Measurements from ENCODE around the gene TMEM238L. TPM values are rescaled to one million over a fixed set of nuclear protein-coding genes. Genes with fewer than 3 reads are reported as not detected.
"Not testable (repeated sequence)": the region's sequence is repeated elsewhere in the genome, so short reads cannot be mapped to it uniquely, and the experiment has no call there.

Gene TMEM238L, protein sequence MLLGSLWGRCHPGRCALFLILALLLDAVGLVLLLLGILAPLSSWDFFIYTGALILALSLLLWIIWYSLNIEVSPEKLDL
- total RNA-seq (not detected), polyA plus RNA-seq (not detected)
- long read RNA-seq, donor 1, result 0 reads
- long read RNA-seq, donor 2, result 0 reads
- long read RNA-seq, donor 3, result 0 reads

DNA sequence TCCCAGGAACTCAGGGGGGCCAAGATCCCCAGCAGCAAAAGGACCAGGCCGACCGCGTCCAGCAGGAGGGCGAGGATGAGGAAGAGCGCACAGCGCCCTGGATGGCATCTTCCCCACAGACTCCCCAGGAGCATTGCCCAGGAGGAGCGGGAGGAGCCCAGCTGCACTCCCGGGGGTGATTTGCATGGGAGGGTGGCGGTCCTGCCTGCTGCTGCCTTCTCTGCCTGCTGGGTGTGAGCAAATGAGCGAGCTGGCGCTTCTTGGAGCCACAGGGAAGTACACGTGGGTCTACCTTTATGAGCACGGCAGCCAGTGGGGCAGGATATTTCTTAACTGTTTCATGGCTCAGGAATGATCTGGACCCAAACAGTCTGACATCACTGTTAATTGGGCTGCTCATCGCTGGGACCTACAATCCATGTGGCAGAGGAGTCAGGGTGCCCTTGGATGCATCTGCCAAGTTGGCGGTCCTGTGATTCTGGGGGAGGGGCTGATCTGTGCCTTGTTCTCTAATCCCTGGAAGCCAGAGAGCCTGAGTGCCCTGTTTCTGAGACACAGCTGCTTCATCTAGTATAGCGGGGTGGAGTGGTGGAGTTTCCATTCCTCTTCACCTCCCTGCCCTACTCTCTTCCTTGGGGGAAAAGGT is at the start of gene TMEM238L:
TMEM238L (minus strand) TSS at position 270 of the 646 bp plus-strand sequence; CDS start at position 134, 136 bp downstream.
- TF ChIP-seq, protein P1, sequence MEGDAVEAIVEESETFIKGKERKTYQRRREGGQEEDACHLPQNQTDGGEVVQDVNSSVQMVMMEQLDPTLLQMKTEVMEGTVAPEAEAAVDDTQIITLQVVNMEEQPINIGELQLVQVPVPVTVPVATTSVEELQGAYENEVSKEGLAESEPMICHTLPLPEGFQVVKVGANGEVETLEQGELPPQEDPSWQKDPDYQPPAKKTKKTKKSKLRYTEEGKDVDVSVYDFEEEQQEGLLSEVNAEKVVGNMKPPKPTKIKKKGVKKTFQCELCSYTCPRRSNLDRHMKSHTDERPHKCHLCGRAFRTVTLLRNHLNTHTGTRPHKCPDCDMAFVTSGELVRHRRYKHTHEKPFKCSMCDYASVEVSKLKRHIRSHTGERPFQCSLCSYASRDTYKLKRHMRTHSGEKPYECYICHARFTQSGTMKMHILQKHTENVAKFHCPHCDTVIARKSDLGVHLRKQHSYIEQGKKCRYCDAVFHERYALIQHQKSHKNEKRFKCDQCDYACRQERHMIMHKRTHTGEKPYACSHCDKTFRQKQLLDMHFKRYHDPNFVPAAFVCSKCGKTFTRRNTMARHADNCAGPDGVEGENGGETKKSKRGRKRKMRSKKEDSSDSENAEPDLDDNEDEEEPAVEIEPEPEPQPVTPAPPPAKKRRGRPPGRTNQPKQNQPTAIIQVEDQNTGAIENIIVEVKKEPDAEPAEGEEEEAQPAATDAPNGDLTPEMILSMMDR (IDR thresholded peaks at IDR 0.05), result no peak
- TF ChIP-seq POLR2A (IDR thresholded peaks at IDR 0.05), result no peak
- peak; percentile 42 to 78 (median 52) for ATAC-seq
- intact Hi-C loops (cut with DNase I), result loop anchor here in 1 of 10 donors (10.0 kb wide), 1 partner anchor 61 kb away; no protein-coding TSS in a partner anchor
- no peaks in the 10 kb centered on the region for H3K27me3 ChIP-seq
- H3K4me3 ChIP-seq, result no peak within 1 kb of the TSS
- 70 to 78% (median 72%) methylated on average over 12 to 16 of the region's 16 CpGs for WGBS, 4 donors
- H3K27ac ChIP-seq, result no peak within 1 kb of the TSS
- peak in 1 of 5 donors; percentile 60 for DNase-seq
- H3K36me3 ChIP-seq, result no peaks in the 10 kb centered on the region
- no peaks in the 10 kb centered on the region for H3K9me3 ChIP-seq
- no peaks in the 10 kb centered on the region for H3K4me1 ChIP-seq

DNA sequence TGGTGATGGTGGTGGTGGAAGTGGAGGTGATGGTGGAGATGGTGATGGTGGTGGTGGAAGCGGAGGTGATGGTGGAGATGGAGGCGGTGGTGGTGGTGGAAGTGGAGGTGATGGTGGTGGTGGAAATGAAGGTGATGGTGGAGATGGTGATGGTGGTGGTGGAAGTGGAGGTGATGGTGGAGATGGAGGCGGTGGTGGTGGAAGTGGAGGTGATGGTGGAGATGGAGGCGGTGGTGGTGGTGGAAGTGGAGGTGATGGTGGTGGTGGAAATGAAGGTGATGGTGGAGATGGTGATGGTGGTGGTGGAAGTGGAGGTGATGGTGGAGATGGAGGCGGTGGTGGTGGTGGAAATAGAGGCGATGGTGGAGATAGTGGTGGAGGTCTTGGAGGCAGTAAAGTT is 42.7 kb upstream of the TMEM238L start:
- H3K27me3 ChIP-seq, DNase-seq, H3K4me3 ChIP-seq, ATAC-seq, H3K27ac ChIP-seq, H3K9me3 ChIP-seq, H3K36me3 ChIP-seq: not testable (repeated sequence)
- WGBS, 4 donors, result 81 to 99% (median 91%) methylated on average over 6 of the region's 6 CpGs
- intact Hi-C loops (cut with DNase I), result loop anchor here in 5 of 10 donors (5.0 to 10.0 kb wide), 3 partner anchors 94 to 202 kb away; no protein-coding TSS in a partner anchor
- H3K4me1 ChIP-seq, result peaks cover 0 to 11% (median 0%) of the 10 kb centered on the region in 12 donors

DNA sequence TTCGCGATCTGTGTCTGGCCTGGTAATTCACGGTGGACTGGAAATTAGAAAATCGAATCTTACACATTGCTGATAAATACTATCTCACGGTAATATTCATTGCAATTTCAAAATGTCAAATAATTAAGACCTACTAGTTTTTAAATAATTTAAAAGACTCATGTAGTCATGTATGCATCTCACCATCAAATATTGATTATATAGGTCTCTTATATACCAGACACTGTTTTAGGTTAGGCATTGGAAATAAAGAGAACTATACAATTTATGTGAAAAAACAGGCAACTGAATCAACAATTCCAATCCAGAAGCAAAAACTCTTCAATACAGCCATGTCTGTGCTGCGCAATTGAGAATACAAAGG is 41.5 kb upstream of the TMEM238L start:
- no peak for DNase-seq
- WGBS, 4 donors, result 17 to 18% (median 17%) methylated on average over 6 of the region's 6 CpGs
- no peak overlapping the region for H3K27ac ChIP-seq
- TF ChIP-seq, protein P1 (IDR thresholded peaks at IDR 0.05), result peak in 2 of 12 donors; percentile 2 to 3
- TF ChIP-seq POLR2A (IDR thresholded peaks at IDR 0.05), result no peak
- H3K9me3 ChIP-seq, result peaks cover 0 to 6% (median 0%) of the 10 kb centered on the region in 12 donors
- ATAC-seq, result no peak
- intact Hi-C loops (cut with DNase I), result loop anchor here (1.0 to 10.0 kb wide), 7 partner anchors 93 to 201 kb away; no protein-coding TSS in a partner anchor
- peak overlapping the region in 7 of 12 donors; percentile 26 to 60 (median 45) for H3K4me3 ChIP-seq
- peaks cover 0 to 11% (median 0%) of the 10 kb centered on the region in 12 donors for H3K4me1 ChIP-seq
- no peaks in the 10 kb centered on the region for H3K36me3 ChIP-seq
- peaks cover 0 to 9% (median 0%) of the 10 kb centered on the region in 9 donors for H3K27me3 ChIP-seq

DNA sequence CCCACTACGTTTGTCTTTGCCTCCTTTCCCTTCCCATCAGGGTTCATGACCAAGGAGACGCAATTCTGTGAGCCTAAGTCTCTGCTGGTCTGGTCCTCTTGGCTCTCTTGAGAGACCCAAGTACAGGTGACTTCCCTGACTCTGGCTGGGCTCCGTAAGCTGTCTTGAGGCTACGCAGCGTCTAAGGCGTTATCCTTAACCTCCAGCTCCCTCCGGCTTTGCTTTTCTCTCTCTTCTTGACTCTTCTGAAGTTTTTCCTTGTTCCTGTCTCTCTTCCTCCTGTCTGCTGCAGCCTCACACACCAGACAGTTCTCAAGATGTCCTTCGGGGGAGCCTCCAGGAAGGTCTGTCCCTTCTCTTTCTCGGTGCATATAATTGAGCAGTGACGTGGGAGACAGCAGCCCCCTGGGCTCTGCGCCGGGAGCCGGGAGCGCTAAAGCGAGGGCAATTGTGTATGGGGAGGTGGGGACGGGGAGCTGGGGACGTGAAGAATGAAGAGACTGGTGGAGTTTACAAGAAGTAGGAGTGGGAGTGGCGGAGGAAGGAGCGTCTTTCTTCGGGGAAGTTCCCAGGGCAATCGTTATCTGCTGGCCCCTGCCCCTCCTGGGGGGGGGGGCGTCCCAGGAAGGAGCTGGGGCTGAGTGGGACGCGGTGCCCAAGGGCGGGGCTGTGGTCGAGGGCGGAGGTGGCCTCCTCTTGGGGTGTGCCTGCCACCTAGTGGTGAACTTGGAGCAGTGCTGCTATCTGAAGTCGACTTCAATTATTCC is 40.9 kb upstream of the TMEM238L start:
- TF ChIP-seq POLR2A (IDR thresholded peaks at IDR 0.05), result no peak
- TF ChIP-seq, protein P1 (IDR thresholded peaks at IDR 0.05), result peak; percentile 89 to 98 (median 94)
- H3K4me3 ChIP-seq, result peak overlapping the region; percentile 26 to 60 (median 48)
- DNase-seq (peak; percentile 70 to 84 (median 76)), ATAC-seq (peak; percentile 87 to 96 (median 92))
- peaks cover 0 to 11% (median 0%) of the 10 kb centered on the region in 12 donors for H3K4me1 ChIP-seq
- no peaks in the 10 kb centered on the region for H3K36me3 ChIP-seq
- 7 to 9% (median 8%) methylated on average over 27 to 28 of the region's 28 CpGs for WGBS, 4 donors
- peaks cover 0 to 6% (median 0%) of the 10 kb centered on the region in 12 donors for H3K9me3 ChIP-seq
- no peak overlapping the region for H3K27ac ChIP-seq
- peaks cover 0 to 9% (median 0%) of the 10 kb centered on the region in 9 donors for H3K27me3 ChIP-seq
- intact Hi-C loops (cut with DNase I), result loop anchor here (1.0 to 10.0 kb wide), 8 partner anchors 93 to 200 kb away; no protein-coding TSS in a partner anchor
